ENCODE data around the gene MRPL39. TPM values are rescaled to one million over a fixed set of nuclear protein-coding genes. Genes with fewer than 3 reads are reported as not detected.

The MRPL39 gene
- polyA plus RNA-seq, 1 donor from 2014 or later = 28.5 TPM

- TF ChIP-seq RAD21 (conservative IDR thresholded peaks at IDR 0.05) (no peak), CTCF (IDR thresholded peaks at IDR 0.05; ENCODE audit: poor library complexity, severe bottlenecking) (no peak), POLR2AphosphoS5 (IDR thresholded peaks at IDR 0.05) (no peak), SMC3 (conservative IDR thresholded peaks at IDR 0.05; ENCODE audit: poor library complexity) (no peak), EZH2 (IDR thresholded peaks at IDR 0.05; ENCODE audit: borderline replicate concordance, insufficient read depth, low read length, poor library complexity, severe bottlenecking) (no peak), REST (IDR thresholded peaks at IDR 0.05; ENCODE audit: borderline replicate concordance) (no peak), EP300 (conservative IDR thresholded peaks at IDR 0.05; ENCODE audit: poor library complexity, severe bottlenecking) (no peak), TAF1 (IDR thresholded peaks at IDR 0.05; ENCODE audit: low read depth) (no peak), MXI1 (conservative IDR thresholded peaks at IDR 0.05; ENCODE audit: poor library complexity, severe bottlenecking) (no peak)
- Histone ChIP-seq H3K9ac (ENCODE audit: low read length) (no peak overlapping the region), H3K4me2 (ENCODE audit: low read length) (no peak overlapping the region), H3K79me2 (replicated peaks; ENCODE audit: insufficient read depth, low read length) (no peaks in the 10 kb centered on the region), H3K9me2 (ENCODE audit: insufficient read depth, low read length) (no peaks in the 10 kb centered on the region), H2AFZ (ENCODE audit: low read depth, low read length) (no peak overlapping the region), H3F3A (ENCODE audit: insufficient read depth, low read length, poor library complexity, severe bottlenecking) (no peaks in the 10 kb centered on the region), H3K9me3 (ENCODE audit: low read length) (no peaks in the 10 kb centered on the region), H3K36me3 (ENCODE audit: insufficient read depth, low read length) (no peaks in the 10 kb centered on the region), H3K4me3 (ENCODE audit: low read length) (no peak overlapping the region), H4K20me1 (ENCODE audit: insufficient read depth) (no peaks in the 10 kb centered on the region), H3K27ac (ENCODE audit: low read length) (no peak overlapping the region), H3K27me3 (ENCODE audit: insufficient read depth, low read depth, low read length) (no peaks in the 10 kb centered on the region)
These were observed 17.8 kb upstream of the MRPL39 start for GRCh38 chr21:25625036-25625435.

- H3K27ac ChIP-seq (ENCODE audit: low read length) = no peak overlapping the region
These were observed 17.2 kb upstream of the MRPL39 start for GRCh38 chr21:25624511-25624910.

GRCh38 chr21:25619198-25619597 is 11.9 kb upstream of the MRPL39 start:
- no peaks in the 10 kb centered on the region for H3K9me2 ChIP-seq (ENCODE audit: insufficient read depth, low read length)
- H3K27ac ChIP-seq (ENCODE audit: low read length) = no peak overlapping the region
- H3K9ac ChIP-seq (ENCODE audit: low read length) = no peak overlapping the region
- no peaks in the 10 kb centered on the region for H4K20me1 ChIP-seq (ENCODE audit: insufficient read depth)
- no peaks in the 10 kb centered on the region for H3K36me3 ChIP-seq (ENCODE audit: insufficient read depth, low read length)
- H2AFZ ChIP-seq (ENCODE audit: low read depth, low read length) = no peak overlapping the region
- no peaks in the 10 kb centered on the region for H3K9me3 ChIP-seq (ENCODE audit: low read length)
- no peak overlapping the region for H3K4me2 ChIP-seq (ENCODE audit: low read length)
- TF ChIP-seq SMC3 (conservative IDR thresholded peaks at IDR 0.05; ENCODE audit: poor library complexity) (no peak), POLR2AphosphoS5 (IDR thresholded peaks at IDR 0.05) (no peak), MXI1 (conservative IDR thresholded peaks at IDR 0.05; ENCODE audit: poor library complexity, severe bottlenecking) (no peak), RAD21 (conservative IDR thresholded peaks at IDR 0.05) (no peak), CTCF (IDR thresholded peaks at IDR 0.05; ENCODE audit: poor library complexity, severe bottlenecking) (no peak), REST (IDR thresholded peaks at IDR 0.05; ENCODE audit: borderline replicate concordance) (no peak), EP300 (conservative IDR thresholded peaks at IDR 0.05; ENCODE audit: poor library complexity, severe bottlenecking) (no peak), EZH2 (IDR thresholded peaks at IDR 0.05; ENCODE audit: borderline replicate concordance, insufficient read depth, low read length, poor library complexity, severe bottlenecking) (no peak), TAF1 (IDR thresholded peaks at IDR 0.05; ENCODE audit: low read depth) (no peak)
- no peaks in the 10 kb centered on the region for H3K27me3 ChIP-seq (ENCODE audit: insufficient read depth, low read depth, low read length)
- H3F3A ChIP-seq (ENCODE audit: insufficient read depth, low read length, poor library complexity, severe bottlenecking) = no peaks in the 10 kb centered on the region
- no peaks in the 10 kb centered on the region for H3K79me2 ChIP-seq (replicated peaks; ENCODE audit: insufficient read depth, low read length)
- no peak overlapping the region for H3K4me3 ChIP-seq (ENCODE audit: low read length)

More at GRCh38 chr21:25624511-25624910, 17.2 kb upstream of the MRPL39 start:
- Histone ChIP-seq H2AFZ (ENCODE audit: low read depth, low read length) (no peak overlapping the region), H3K79me2 (replicated peaks; ENCODE audit: insufficient read depth, low read length) (no peaks in the 10 kb centered on the region), H4K20me1 (ENCODE audit: insufficient read depth) (no peaks in the 10 kb centered on the region), H3K36me3 (ENCODE audit: insufficient read depth, low read length) (no peaks in the 10 kb centered on the region), H3K9me3 (ENCODE audit: low read length) (no peaks in the 10 kb centered on the region), H3K4me3 (ENCODE audit: low read length) (no peak overlapping the region), H3K9ac (ENCODE audit: low read length) (no peak overlapping the region), H3F3A (ENCODE audit: insufficient read depth, low read length, poor library complexity, severe bottlenecking) (no peaks in the 10 kb centered on the region), H3K4me2 (ENCODE audit: low read length) (no peak overlapping the region), H3K27me3 (ENCODE audit: insufficient read depth, low read depth, low read length) (no peaks in the 10 kb centered on the region), H3K9me2 (ENCODE audit: insufficient read depth, low read length) (no peaks in the 10 kb centered on the region)
- TF ChIP-seq EZH2 (IDR thresholded peaks at IDR 0.05; ENCODE audit: borderline replicate concordance, insufficient read depth, low read length, poor library complexity, severe bottlenecking) = no peak
